ENCODE data around the gene RAP1GDS1.
A peak's percentile ranks its signal among the peaks of the same experiment; 100 is the strongest.
"Not testable (repeated sequence)": the region's sequence is repeated elsewhere in the genome, so short reads cannot be mapped to it uniquely, and the experiment has no call there.

RAP1GDS1 gene

DNA sequence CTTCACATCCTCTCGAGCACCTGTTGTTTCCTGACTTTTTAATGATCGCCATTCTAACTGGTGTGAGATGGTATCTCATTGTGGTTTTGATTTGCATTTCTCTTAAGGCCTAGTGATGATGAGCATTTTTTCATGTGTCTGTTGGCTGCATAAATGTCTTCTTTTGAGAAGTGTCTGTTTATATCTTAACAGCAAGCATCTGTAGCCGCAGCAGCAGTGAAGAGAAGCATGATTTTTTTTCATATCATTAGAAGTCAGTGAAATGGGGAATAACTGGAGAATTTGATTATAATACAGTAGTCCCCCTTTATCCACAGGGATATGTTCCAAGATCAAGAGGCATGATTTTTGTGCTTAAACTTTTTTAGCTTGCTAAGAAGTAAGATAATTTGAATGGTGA lies 27.5 kb downstream of the RAP1GDS1 start:
- not testable (repeated sequence) for DNase-seq

DNA sequence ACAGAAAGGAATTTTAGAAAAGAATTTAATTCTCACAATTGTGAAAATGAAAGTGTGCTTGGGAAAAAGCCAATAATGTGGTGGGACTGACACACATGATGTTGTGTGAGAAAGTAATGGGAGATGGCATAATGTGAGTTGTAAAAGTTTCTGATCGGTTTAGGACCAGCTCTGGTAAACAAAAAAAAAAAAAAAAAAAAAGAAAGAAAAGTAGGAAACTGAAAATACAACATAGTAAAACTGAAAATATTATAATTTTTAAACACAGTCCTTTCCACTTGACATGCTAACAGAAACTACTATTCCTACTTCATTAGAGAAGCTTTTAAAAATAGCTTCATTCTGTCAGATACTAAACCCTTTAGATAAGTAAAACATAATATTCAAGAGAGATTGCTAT lies 28.2 kb downstream of the RAP1GDS1 start:
- no peak for DNase-seq

DNA sequence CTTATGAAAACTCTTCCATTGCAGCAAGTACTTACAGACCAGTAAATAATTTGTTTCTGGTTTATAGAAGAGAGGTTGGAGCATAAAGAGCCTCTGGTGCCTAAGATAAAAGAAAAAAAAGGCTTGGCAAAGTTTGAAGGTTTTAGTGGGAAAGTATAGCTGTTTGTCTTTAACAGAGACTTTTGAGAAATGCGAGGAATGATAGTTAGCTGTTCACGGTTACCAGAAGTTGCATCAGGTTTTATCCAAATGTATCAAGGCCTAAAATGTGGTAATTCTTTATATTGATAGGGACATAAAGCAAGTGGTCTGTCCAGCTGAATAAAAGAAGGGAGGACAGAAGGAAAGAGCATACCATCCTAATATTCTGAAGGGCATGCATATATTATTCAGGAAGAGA lies 29.3 kb downstream of the RAP1GDS1 start:
- no peak for DNase-seq

DNA sequence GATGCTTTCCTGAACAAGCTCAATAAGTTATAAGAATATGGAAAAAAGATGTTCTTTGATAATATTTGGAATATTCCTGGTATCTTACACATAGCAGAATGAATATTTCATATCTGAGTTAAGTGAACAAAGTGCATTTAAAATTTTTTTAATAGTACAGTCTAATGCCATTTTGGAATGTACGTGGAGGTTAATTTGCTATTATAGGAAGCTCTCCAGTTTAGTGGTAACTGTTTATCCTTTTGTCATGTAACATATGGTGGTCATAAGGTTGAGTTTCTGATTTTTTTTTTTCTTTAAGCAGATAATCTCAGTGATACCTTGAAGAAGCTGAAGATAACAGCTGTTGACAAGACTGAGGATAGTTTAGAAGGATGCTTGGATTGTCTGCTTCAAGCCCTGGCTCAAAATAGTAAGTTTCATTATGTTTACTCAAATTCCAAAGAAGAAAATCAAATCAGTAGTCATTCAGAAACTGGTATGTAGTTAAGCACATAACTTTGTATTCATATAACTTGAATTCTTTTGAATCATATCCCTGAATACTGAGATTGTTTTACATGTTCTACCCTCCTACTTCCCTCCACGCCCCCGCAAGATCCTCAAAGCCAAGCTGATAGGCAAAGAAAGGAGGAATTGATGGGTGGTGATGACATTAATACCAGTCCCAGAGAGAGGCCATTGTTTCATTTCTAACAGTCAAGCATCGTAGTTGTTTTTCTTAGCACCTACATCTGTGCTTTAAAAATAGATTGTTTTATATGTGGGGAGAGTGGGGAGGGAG lies 32.1 kb downstream of the RAP1GDS1 start:
- peak; percentile 35 to 39 for DNase-seq

DNA sequence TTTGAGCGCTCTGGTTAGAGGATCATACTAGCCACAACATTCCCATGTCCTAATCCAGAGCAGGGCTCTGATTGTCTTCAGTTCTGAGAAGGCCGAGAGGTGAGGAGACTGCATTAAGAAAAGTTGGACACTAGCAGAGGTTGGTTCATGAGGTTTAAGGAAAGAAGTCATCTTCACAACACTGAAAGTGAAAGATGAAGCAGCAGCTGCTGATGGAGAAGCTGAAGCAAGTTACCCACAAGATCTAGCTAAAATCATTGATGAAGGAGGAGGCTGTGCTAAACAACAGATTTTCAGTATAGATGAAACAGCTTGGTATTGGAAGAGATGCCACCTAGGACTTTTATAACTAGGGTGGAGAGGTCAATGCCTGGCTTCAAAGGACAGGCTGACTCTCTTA lies 36.8 kb downstream of the RAP1GDS1 start:
- DNase-seq: no peak

DNA sequence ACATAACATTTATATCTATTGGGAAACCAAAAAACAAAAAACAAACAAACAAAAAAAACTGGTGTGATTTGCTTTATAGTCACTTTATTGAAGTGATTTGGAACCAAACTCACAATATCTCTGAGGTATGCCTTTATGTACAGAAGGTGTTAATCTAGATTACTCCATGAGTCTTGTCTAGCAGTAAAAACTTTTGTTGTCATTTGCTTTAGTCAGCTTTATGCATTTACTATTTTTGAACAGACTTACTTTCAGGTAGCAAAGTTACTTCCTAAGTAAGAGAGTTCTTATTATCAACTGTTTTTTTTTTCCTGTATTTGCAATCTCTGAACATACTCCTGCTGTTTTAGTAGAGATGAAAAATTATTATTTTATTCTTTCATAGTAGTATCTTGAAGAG lies 39.5 kb downstream of the RAP1GDS1 start:
- DNase-seq: no peak

DNA sequence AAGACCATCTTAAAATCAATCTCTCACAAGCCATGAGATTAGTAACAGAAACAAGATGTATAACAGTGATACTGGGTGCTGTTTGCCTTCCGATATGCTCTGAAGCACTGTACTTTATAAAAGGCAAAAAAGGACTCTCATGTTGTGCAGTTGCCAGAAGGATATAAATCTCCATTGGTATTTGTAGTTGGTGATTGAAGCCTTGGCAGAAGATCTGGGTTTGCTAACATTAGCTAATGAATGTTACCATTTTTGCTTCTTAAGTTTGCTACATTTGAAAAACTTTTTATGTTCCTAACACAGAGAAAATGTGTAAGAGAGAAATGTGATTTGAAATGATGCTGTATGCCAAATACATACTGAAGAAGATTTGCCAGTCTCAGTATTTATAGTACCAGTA lies 44.4 kb downstream of the RAP1GDS1 start:
- DNase-seq: no peak

DNA sequence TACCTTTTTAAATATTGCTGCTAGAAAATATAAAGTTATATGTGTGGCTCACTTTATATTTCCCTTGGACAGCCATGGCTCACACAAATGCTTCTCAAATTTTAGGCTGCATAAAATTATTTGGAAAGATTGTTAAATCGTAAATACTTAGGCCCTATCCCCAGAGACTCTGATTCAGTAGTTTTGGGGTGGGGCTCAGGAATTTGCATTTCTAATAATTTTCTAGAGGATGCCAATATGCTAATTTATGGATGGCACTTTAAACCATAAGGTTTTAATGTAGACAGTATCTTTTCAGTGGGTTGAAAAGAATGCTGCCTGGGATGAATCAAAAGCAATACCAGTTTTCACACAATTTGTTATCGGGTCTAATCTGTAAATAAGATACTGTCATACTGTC lies 49.7 kb downstream of the RAP1GDS1 start:
- no peak for DNase-seq

DNA sequence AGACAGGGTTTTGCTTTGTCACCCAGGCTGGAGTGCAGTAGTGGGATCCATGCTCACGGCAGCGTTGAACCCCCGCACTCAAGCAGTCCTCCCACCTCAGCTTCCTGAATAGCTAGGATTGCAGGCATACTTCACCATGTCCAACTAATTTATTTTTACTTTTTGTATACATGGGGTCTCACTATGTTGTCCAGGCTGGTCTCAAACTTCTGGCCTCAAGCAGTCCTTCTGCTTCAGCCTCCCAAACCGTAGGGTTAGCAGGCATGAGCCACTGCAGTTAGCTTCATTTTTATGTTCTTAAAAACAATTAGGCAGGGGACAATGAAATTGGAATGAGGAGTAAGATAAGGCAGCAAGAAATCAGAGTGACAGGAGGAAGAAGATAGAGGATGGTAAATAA lies 50.5 kb downstream of the RAP1GDS1 start:
- no peak for DNase-seq

DNA sequence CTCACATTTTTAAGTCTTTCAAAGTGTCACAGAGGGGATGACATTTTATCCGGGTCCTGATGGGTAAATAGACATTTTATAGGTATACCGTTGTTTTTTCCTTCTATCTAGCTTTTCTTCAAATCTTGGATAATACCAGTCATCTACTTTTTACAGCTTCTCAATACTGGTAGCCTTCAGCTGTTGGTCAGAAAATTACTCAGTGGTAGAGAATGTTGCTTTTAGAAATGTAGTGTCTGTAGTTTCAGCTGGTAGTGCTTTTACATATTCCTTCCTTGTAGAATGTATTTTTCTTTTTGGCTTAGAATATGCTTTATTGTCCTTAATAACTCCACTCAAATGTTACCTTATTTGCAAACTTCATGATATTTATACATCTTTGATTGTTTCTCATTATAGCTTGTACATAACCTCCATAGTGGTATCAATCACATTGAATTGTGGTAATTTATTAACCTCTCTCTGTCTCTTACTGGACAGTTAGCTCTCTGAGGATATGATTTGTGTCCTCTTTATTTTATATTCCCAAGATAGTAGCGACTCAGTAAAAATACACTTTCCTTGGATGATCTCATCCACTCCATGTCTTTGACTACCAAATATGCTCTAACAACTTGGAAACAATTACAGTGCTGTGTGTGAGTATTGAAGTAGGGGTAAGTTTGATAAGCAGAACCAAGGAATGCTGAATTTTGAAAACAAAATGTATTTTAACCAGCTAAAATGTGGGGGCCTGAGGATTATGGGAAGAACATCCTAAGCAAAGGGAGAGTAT lies 53.8 kb downstream of the RAP1GDS1 start:
- no peak for DNase-seq

DNA sequence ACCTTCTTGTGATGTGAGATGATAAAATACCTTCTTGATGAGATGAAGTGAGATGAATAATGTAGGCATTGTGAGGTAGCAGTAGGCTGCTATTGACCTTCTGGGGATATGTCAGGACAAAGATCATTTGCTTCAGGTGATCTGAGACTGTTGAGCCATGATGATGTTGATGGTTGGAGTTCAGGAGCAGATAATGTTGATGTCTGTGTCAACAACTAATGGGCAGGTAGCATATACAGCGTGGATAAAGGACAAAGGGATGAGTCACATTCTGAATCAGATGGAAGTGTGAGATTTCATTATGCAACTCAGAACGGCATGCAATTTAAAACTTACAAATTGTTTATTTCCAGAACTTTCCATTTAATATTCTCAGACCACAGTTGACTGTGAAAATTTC lies 57.3 kb downstream of the RAP1GDS1 start:
- no peak for DNase-seq

DNA sequence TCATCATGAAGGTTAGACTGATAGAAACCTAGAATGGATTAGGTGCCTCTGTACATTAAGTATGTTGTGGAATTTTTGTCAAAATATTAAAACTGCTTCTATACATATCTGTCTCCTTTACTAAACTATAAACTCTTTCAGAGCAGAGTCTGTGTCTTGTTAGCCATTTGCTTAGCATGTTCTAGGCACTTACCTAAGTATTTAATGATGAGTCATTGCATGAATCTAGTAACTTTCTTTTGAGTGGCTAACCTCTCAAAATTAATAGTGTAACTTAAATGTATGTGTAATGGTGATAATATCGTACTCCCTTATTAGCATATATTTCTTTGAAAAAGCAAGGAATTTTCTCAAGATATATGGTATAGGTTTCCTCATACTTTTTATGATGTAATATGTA lies 57.8 kb downstream of the RAP1GDS1 start:
- no peak for DNase-seq

DNA sequence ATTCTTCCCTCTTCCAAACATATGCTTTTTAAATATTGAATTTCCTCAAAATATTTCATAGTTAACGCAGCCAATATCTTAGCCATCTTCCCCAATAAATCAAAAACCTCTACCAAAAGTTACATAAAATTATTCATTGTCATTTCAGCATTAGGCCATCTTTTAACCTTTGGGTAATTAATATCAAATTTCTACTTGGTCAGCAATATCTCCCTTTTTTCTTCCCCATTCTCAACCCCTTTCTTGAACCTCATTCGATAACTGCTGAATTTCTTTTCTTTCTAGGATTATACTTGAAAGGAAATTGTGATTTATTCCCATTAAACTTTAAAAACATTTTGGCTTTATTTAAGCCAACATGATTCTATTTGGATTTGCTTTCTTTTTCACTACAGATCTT lies 65.0 kb downstream of the RAP1GDS1 start:
- DNase-seq: no peak

DNA sequence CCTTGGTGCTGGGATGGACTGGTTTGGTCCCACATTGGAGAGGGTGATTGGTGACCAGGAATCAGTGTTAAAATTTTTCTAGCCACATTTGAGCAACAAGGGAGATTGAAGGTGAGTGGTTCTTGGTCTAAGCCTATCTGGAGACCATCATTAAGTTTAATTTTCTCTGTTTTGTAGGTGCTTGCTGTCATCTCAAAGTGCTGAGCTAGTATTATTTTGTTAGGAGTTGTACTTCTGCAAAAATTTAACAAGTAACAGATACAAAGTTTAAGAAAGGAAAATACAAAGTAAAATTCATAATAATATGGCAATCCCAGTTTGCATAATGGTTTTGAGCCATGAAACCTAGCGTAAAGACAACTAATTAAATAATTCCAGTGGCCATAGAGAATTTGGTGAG lies 66.5 kb downstream of the RAP1GDS1 start:
- DNase-seq: no peak

DNA sequence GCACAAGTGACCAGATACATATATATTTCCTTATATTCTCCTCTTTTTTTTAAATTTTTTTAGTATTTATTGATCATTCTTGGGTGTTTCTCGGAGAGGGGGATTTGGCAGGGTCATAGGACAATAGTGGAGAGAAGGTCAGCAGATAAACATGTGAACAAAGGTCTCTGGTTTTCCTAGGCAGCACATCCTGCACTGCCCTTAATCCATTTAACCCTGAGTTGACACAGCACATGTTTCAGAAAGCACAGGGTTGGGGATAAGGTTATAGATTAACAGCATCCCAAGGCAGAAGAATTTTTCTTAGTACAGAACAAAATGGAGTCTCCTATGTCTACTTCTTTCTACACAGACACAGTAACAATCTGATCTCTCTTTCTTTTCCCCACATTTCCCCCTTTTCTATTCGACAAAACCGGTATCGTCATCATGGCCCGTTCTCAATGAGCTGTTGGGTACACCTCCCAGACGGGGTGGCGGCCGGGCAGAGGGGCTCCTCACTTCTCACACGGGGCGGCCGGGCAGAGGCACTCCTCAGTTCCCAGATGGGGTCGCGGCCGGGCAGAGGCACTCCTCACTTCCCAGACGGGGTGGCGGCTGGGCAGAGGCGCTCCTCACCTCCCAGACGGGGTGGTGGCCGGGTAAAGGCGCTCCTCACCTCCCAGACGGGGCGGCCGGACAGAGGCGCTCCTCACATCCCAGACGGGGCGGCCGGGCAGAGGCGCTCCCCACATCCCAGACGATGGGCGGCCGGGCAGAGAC lies 68.9 kb downstream of the RAP1GDS1 start:
- not testable (repeated sequence) for DNase-seq

DNA sequence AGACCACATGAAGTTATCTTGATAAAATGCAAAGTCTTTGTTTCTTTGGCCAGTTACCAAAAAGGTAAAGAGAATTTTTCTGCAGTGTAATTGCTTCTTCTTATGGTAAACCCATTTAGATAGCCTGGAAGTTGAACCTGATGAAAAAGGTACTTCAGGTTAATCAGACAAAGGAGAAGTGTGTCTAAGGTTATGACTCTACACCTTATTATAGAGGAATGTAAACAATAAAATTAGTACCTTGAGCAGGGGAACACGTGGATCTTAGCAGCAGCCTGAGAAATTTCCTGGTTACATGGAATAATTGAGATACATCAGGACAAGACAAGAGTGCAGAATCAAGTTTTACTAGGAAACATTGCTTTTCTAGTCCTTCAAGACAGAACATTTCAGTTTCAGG lies 70.8 kb downstream of the RAP1GDS1 start:
- DNase-seq: no peak

DNA sequence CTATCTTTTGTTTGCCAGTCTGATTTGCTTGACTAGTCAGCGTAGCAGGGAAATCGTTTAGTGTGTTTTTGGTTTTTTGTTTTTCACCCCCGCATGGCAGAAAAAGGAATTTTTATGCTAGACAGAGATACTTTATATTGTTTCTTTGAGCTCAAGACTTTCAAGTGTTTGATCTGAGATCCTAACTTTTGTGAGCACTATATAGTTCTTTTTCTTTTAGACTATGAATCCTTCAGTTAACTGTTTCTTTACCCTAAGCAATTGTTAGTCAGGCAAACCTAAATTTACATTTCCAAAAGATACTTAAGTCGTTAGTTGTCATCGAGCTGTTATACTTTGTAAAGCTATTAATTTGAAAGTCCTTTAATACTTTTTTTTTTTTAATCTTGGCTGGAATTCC lies 73.3 kb downstream of the RAP1GDS1 start:
- DNase-seq: no peak

DNA sequence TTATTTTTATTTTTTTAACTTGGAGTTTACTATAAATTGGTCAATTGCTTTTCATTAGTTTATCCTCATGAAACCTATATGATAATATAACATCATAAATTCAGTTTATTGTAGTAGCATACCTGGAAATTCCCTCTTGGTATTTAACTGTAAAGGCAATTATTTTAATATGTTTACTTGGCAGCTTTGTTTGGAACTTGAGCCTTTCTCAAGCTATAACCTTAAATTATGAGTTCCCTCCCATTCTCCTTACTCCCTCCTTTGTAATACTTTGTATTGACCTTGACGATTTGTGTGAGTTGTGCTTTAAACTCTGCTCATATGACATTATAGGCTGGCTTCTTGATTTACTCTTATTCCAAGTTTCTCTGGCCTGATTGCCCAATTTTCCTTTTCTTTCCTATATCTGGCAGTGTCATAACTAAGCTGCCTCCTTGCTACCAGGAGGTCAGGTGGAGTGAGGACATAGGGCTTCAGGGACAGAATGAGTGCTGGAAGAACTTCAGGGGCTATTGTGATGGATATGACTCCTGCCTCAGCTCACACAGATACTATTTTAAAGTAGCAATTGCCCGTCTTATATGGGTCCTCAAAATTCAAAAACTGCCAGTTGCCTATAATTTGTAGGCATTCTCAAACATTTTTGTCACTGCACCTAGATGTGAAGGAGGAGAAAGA lies 77.7 kb downstream of the RAP1GDS1 start:
- no peak for DNase-seq

DNA sequence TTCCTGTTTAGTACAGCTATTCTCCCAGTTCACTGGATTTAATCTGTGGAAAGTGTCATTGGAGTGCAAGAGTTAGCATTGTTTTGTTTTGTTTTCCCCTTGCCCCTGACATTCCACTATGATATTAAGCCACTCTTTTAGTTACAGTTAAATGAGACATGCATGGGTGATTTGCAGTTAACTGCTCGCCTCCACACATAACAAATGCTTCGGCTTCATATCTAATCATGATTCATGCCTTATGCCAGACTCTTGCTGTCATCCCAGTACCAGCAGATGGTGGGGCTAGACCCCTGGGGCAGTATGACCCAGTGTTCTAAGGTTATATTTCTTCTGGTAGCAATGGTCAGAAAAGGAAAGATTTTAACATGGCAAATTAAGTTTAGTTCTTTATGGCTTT lies 80.1 kb downstream of the RAP1GDS1 start:
- DNase-seq: no peak

DNA sequence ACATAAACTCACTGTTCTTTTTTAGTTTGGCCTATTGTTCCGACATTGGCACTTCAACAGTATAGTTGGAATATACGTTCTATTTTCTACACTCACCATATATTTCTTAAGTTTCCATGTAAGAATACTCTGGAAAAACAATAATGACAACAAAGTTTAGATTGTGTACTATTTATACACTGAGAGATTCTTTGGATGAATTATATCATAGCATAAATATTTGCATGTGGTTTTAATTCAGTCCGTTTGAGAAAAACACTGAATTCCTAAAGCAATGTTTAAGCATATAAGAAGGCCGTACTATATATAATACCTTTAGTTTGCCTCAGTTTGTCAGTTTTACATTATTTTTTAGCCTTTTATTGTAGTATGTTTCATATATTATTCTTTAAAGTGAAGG lies 82.4 kb downstream of the RAP1GDS1 start:
- no peak for DNase-seq

DNA sequence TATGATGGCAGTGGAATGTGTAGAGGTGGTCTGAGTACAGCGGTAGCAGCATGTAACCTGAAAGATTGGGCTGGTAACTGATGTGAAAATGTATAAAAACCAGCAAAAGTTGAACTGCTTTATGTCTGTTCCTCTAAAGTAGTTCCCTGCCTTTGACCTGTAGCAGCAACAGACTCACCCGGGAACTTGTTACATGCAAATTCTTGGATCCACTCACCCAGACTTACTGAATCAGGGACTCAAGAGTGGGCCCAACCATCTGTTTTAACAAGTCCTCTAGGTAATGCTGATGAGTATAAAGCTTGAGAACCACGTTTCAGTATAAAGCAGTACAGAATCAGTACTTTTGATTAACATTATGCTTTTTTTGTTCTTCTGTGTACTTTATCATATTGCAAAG lies 84.7 kb downstream of the RAP1GDS1 start:
- DNase-seq: no peak

DNA sequence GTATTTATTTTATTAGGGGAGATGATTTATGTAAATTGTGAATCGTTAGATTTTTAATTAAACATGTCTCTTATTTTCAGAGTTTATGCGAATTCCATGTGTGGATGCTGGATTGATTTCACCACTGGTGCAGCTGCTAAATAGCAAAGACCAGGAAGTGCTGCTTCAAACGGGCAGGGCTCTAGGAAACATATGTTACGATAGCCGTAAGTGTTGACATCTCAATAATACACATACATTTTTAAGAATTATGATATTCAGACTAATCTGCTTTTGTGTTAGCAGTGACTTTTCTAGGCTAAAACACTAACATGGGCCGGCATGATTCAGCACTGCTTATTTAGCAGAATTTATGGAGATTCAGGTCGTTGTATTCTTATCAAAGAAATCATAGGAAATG lies 91.2 kb downstream of the RAP1GDS1 start:
- DNase-seq: no peak

DNA sequence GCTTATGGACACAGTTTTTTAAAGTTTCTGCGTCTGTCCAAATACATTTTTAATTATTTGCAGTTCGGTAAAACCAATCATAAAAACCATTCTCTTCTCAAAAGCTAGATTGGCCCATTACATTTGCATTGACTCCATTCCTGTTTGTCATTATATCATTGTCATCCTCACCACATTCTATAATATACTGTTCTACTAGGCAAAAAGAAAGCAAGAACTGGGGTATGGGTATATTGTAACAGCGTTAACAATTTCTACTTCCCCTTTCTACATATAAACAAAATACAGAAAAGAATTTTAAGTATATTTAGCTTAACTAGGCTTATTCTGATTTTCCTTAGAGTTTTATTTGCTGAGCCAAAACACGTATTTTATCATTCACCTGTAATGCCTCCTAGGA lies 91.8 kb downstream of the RAP1GDS1 start:
- no peak for DNase-seq
